Panc1 (cell line): Measurements from ENCODE around the gene SMIM31. TPM values are rescaled to one million over a fixed set of nuclear protein-coding genes. Genes with fewer than 3 reads are reported as not detected.

ENCODE experiments used
- ATAC-seq: fragments of 200-7000 bp; cut with Tn5 transposase; 2 replicates; pipeline ENCODE4 v1.9.1; 2020; ENCODE audit warnings: mild to moderate bottlenecking, moderate library complexity
- BruUV-seq: library from RNA; stranded (reverse); fragments of 400-500 nt; replicated peaks from 2 replicates; lab custom pipeline; 2021; lab: Mats Ljungman, UMichigan
- CTCF ChIA-PET: fragments of 300-600 bp; sonication (Branson Sonifier 250); formaldehyde crosslinking; loops from one replicate; lab custom pipeline; 2022; ENCODE audit warnings: antibody characterized with exemption; lab: Charles Lee
- POLR2A ChIA-PET: fragments of 300-600 bp; sonication (Branson Sonifier 250); formaldehyde crosslinking; loops from one replicate; lab custom pipeline; 2022; ENCODE audit warnings: antibody characterized with exemption; lab: Charles Lee
- DNase-seq: peaks from one replicate; pipeline ENCODE4 v3.0.0-alpha.2; 2010; ENCODE audit warnings: low read depth, low spot score
- H3K27ac ChIP-seq: 2 replicates; pipeline ENCODE4 v1.5.1; 2011; ENCODE audit warnings: mild to moderate bottlenecking, low read length, inconsistent platforms
- H3K27me3 ChIP-seq: fragments of 200-500 bp; sonication (Bioruptor generic); 2 replicates; pipeline ENCODE4 v1.6.0; 2014; ENCODE audit warnings: low read length, inconsistent platforms; ENCODE audit not compliant: control insufficient read depth, insufficient read depth
- H3K36me3 ChIP-seq: fragments of 200-500 bp; sonication (Bioruptor generic); 2 replicates; pipeline ENCODE4 v1.5.1; 2014; ENCODE audit warnings: inconsistent platforms, mild to moderate bottlenecking, low read length, moderate library complexity; ENCODE audit not compliant: control insufficient read depth, insufficient read depth
- H3K4me1 ChIP-seq: 2 replicates; pipeline ENCODE4 v1.5.1; 2011; ENCODE audit warnings: inconsistent platforms, mild to moderate bottlenecking, low read length, moderate library complexity; ENCODE audit not compliant: control insufficient read depth, insufficient read depth
- H3K4me3 ChIP-seq, 2 experiments: 2 replicates each; pipeline ENCODE4 v1.5.1; 2011 to 2012; ENCODE audit warnings: low read depth in 2 of 2, low read length in 2 of 2, mild to moderate bottlenecking in 2 of 2, inconsistent platforms in 1 of 2, moderate library complexity in 1 of 2
- H3K9me3 ChIP-seq: fragments of 200-500 bp; sonication (Bioruptor generic); 2 replicates; pipeline ENCODE4 v1.5.1; 2014; ENCODE audit warnings: low read depth, mild to moderate bottlenecking, inconsistent platforms, low read length, moderate library complexity; ENCODE audit not compliant: control insufficient read depth, insufficient read depth
- POLR2AphosphoS5 ChIP-seq: IDR thresholded peaks from 2 replicates; pipeline ENCODE4 v1.6.1; 2012; ENCODE audit warnings: mild to moderate bottlenecking, low read depth, low read length, moderate library complexity
- SIN3A ChIP-seq: IDR thresholded peaks from 2 replicates; pipeline ENCODE4 v1.6.1; 2012; ENCODE audit warnings: low read depth, mild to moderate bottlenecking, low read length, moderate library complexity, borderline replicate concordance; ENCODE audit not compliant: insufficient read depth
- TCF7L2 ChIP-seq: IDR thresholded peaks from 2 replicates; pipeline ENCODE4 v1.6.1; 2011; ENCODE audit warnings: mild to moderate bottlenecking, low read depth, low read length, inconsistent platforms
- in situ Hi-C: cut with HindIII; loops from 2 replicates; pipeline ENCODE4 v1.10.0; 2016; ENCODE audit warnings: low sequenced_read_pairs, low pct_unique_long_range_greater_than_20kb
- intact Hi-C: fragments of 100-400 bp; cut with micrococcal nuclease; formaldehyde crosslinking; loops from one replicate; pipeline ENCODE4 v1.10.0; 2022; ENCODE audit not compliant: unreplicated experiment
- total RNA-seq: library from RNA; stranded (reverse); gene quantifications from one replicate; pipeline ENCODE4 v1.2.1, GENCODE V29; 2021; ENCODE audit not compliant: unreplicated experiment
- TF ChIP-seq, protein P1 (sequence below), 2 experiments: IDR thresholded peaks; 2 replicates each; pipeline ENCODE4 v1.6.1; 2011 to 2012; ENCODE audit warnings: low read depth in 2 of 2, control low read depth in 1 of 2, low read length in 1 of 2, mild to moderate bottlenecking in 1 of 2, moderate library complexity in 1 of 2; ENCODE audit not compliant: insufficient read depth in 1 of 2
- TF ChIP-seq, protein P2 (sequence below): fragments of 450-650 bp; IDR thresholded peaks from 2 replicates; pipeline ENCODE4 v1.5.1; 2017; ENCODE audit warnings: mild to moderate bottlenecking

SMIM31 gene
- total RNA-seq, 1 experiment from 2014 or later = not detected

DNA sequence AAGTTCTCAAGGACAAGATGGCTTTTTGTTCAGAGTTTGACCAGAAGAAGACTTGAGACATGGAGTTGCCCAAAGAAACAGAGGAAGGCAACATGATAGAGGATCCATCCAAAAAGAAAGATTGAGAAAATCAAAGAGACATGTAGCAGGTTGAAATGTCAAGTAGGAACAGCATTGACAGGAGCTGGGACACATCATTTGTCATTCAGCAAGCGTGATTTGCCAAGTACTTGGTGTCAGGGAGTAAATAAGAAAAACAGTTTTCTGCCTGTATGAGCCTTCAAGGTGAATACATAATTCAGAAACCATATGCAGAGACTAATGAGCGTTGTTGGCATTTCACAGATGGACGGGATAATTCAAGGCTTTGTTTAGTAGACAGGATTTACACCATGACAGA is 11.2 kb downstream of the SMIM31 start:
- intact Hi-C loops = no loop called here
- no TSS peak for BruUV-seq
- in situ Hi-C loops = no loop called here
- no peak overlapping the region for H3K27ac ChIP-seq
- TF ChIP-seq POLR2AphosphoS5 (no peak), SIN3A (no peak), TCF7L2 (no peak)
- TF ChIP-seq, protein P1, sequence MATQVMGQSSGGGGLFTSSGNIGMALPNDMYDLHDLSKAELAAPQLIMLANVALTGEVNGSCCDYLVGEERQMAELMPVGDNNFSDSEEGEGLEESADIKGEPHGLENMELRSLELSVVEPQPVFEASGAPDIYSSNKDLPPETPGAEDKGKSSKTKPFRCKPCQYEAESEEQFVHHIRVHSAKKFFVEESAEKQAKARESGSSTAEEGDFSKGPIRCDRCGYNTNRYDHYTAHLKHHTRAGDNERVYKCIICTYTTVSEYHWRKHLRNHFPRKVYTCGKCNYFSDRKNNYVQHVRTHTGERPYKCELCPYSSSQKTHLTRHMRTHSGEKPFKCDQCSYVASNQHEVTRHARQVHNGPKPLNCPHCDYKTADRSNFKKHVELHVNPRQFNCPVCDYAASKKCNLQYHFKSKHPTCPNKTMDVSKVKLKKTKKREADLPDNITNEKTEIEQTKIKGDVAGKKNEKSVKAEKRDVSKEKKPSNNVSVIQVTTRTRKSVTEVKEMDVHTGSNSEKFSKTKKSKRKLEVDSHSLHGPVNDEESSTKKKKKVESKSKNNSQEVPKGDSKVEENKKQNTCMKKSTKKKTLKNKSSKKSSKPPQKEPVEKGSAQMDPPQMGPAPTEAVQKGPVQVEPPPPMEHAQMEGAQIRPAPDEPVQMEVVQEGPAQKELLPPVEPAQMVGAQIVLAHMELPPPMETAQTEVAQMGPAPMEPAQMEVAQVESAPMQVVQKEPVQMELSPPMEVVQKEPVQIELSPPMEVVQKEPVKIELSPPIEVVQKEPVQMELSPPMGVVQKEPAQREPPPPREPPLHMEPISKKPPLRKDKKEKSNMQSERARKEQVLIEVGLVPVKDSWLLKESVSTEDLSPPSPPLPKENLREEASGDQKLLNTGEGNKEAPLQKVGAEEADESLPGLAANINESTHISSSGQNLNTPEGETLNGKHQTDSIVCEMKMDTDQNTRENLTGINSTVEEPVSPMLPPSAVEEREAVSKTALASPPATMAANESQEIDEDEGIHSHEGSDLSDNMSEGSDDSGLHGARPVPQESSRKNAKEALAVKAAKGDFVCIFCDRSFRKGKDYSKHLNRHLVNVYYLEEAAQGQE (IDR thresholded peaks at IDR 0.05; ENCODE audit: insufficient read depth in 1 of 2, low read depth in 2 of 2, low read length in 1 of 2) = no peak
- TF ChIP-seq, protein P2, sequence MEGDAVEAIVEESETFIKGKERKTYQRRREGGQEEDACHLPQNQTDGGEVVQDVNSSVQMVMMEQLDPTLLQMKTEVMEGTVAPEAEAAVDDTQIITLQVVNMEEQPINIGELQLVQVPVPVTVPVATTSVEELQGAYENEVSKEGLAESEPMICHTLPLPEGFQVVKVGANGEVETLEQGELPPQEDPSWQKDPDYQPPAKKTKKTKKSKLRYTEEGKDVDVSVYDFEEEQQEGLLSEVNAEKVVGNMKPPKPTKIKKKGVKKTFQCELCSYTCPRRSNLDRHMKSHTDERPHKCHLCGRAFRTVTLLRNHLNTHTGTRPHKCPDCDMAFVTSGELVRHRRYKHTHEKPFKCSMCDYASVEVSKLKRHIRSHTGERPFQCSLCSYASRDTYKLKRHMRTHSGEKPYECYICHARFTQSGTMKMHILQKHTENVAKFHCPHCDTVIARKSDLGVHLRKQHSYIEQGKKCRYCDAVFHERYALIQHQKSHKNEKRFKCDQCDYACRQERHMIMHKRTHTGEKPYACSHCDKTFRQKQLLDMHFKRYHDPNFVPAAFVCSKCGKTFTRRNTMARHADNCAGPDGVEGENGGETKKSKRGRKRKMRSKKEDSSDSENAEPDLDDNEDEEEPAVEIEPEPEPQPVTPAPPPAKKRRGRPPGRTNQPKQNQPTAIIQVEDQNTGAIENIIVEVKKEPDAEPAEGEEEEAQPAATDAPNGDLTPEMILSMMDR = no peak
- no peaks in the 10 kb centered on the region; the same call in 1 of the 2 replicates for H3K27me3 ChIP-seq
- ChIA-PET POLR2A (no interaction called here), CTCF (no interaction called here)
- no peaks in the 10 kb centered on the region for H3K9me3 ChIP-seq
- DNase-seq (no peak), ATAC-seq (no peak)
- no peak overlapping the region for H3K4me3 ChIP-seq
- H3K36me3 ChIP-seq = no peaks in the 10 kb centered on the region
- H3K4me1 ChIP-seq = no peaks in the 10 kb centered on the region

DNA sequence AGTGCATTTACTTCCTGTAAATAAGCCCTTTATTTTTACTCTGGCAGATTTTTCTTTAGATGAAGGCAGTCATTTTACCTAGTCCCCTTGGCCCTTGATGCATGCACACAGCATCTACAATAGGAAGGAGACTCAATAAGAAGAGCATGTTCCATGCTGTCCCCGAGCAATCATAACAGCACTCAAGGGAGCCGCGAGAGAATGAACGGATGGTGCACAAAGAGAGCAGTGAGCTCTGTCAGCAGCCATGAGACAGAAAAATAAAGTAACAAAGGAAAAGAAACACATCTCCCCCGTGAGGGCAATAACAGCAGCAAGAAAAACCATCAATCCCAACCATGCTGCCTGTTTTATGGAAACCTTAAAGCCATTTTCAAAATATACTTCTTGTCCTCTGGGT is 11.9 kb downstream of the SMIM31 start:
- ATAC-seq = no peak
- no TSS peak for BruUV-seq
- Histone ChIP-seq H3K9me3 (no peaks in the 10 kb centered on the region), H3K27me3 (no peaks in the 10 kb centered on the region; the same call in 1 of the 2 replicates), H3K4me1 (no peaks in the 10 kb centered on the region), H3K36me3 (no peaks in the 10 kb centered on the region), H3K4me3 (no peak overlapping the region), H3K27ac (no peak overlapping the region)
- intact Hi-C loops (no loop called here), in situ Hi-C loops (no loop called here)
- DNase-seq = no peak
- TF ChIP-seq, protein P1 (IDR thresholded peaks at IDR 0.05; ENCODE audit: insufficient read depth in 1 of 2, low read depth in 2 of 2, low read length in 1 of 2) = no peak
- TF ChIP-seq, protein P2 = no peak
- TF ChIP-seq TCF7L2 (no peak), POLR2AphosphoS5 (no peak), SIN3A (no peak)
- CTCF ChIA-PET = no interaction called here
- POLR2A ChIA-PET = no interaction called here
